Trophoblast cell (in vitro differentiated cells and primary cell): Measurements from ENCODE around the gene ENPP7.

Source experiments
- DNase-seq, 2 donors: peaks; one replicate each; pipeline ENCODE4 v3.0.0-alpha.2; 2016
- H2AFZ ChIP-seq: 2 replicates; pipeline ENCODE4 v1.6.1; 2013; ENCODE audit warnings: low read length, moderate library complexity, mild to moderate bottlenecking; ENCODE audit not compliant: insufficient read depth, poor library complexity
- H2AK5ac ChIP-seq: 2 replicates; pipeline ENCODE4 v1.6.1; 2013; ENCODE audit warnings: mild to moderate bottlenecking, low read length
- H2BK120ac ChIP-seq: 2 replicates; pipeline ENCODE4 v1.6.1; 2013; ENCODE audit warnings: low read length, mild to moderate bottlenecking, moderate library complexity; ENCODE audit not compliant: insufficient read depth, poor library complexity
- H2BK12ac ChIP-seq: 2 replicates; pipeline ENCODE4 v1.6.1; 2013; ENCODE audit warnings: mild to moderate bottlenecking, low read length, moderate library complexity
- H2BK5ac ChIP-seq: 2 replicates; pipeline ENCODE4 v1.6.1; 2013; ENCODE audit warnings: low read length, low read depth, moderate library complexity, mild to moderate bottlenecking; ENCODE audit not compliant: poor library complexity
- H3K14ac ChIP-seq: 2 replicates; pipeline ENCODE4 v1.6.1; 2013; ENCODE audit warnings: mild to moderate bottlenecking, low read length
- H3K18ac ChIP-seq: 2 replicates; pipeline ENCODE4 v1.6.1; 2013; ENCODE audit warnings: mild to moderate bottlenecking, low read length
- H3K23ac ChIP-seq: 2 replicates; pipeline ENCODE4 v1.6.1; 2013; ENCODE audit warnings: low read length
- H3K27ac ChIP-seq: 2 replicates; pipeline ENCODE4 v1.5.1; 2013; ENCODE audit warnings: low read depth, mild to moderate bottlenecking, inconsistent platforms, low read length, moderate library complexity
- H3K27me3 ChIP-seq: 2 replicates; pipeline ENCODE4 v1.6.1; 2013; ENCODE audit warnings: inconsistent platforms, mild to moderate bottlenecking, low read length, moderate library complexity; ENCODE audit not compliant: insufficient read depth
- H3K36me3 ChIP-seq, 2 experiments: 1 replicate in 1 of 2; 2 replicates in 1 of 2; pipeline ENCODE4 v1.6.1; 2013; ENCODE audit warnings: low read length in 2 of 2, mild to moderate bottlenecking in 2 of 2, moderate library complexity in 1 of 2; ENCODE audit not compliant: insufficient read depth in 2 of 2, control insufficient read depth in 1 of 2
- H3K4ac ChIP-seq: 2 replicates; pipeline ENCODE4 v1.6.1; 2013; ENCODE audit warnings: low read depth, mild to moderate bottlenecking, low read length, moderate library complexity
- H3K4me1 ChIP-seq, 2 experiments: 1 replicate in 1 of 2; 2 replicates in 1 of 2; pipeline ENCODE4 v1.6.1; 2013; ENCODE audit warnings: low read length in 2 of 2, mild to moderate bottlenecking in 2 of 2, moderate library complexity in 1 of 2; ENCODE audit not compliant: insufficient read depth in 2 of 2, control insufficient read depth in 1 of 2
- H3K4me2 ChIP-seq: 2 replicates; pipeline ENCODE4 v1.6.1; 2013; ENCODE audit warnings: inconsistent platforms, mild to moderate bottlenecking, low read length, moderate library complexity
- H3K4me3 ChIP-seq: 2 replicates; pipeline ENCODE4 v1.5.1; 2013; ENCODE audit warnings: mild to moderate bottlenecking, low read depth, low read length, inconsistent platforms
- H3K79me1 ChIP-seq: one replicate; pipeline ENCODE4 v1.6.1; 2013; ENCODE audit warnings: low read length
- H3K79me2 ChIP-seq: 2 replicates; pipeline ENCODE4 v1.6.1; 2013; ENCODE audit warnings: low read length, mild to moderate bottlenecking; ENCODE audit not compliant: control insufficient read depth, insufficient read depth, poor library complexity
- H3K9ac ChIP-seq: 2 replicates; pipeline ENCODE4 v1.6.1; 2013; ENCODE audit warnings: mild to moderate bottlenecking, low read length
- H3K9me3 ChIP-seq: 2 replicates; pipeline ENCODE4 v1.6.1; 2013; ENCODE audit warnings: low read depth, mild to moderate bottlenecking, control low read depth, inconsistent platforms, low read length; ENCODE audit not compliant: insufficient read depth
- H4K12ac ChIP-seq: 2 replicates; pipeline ENCODE4 v1.6.1; 2013; ENCODE audit warnings: low read depth, mild to moderate bottlenecking, low read length, moderate library complexity
- H4K8ac ChIP-seq: 2 replicates; pipeline ENCODE4 v1.6.1; 2013; ENCODE audit warnings: low read depth, mild to moderate bottlenecking, low read length, moderate library complexity
- H4K91ac ChIP-seq: one replicate; pipeline ENCODE4 v1.6.1; 2013; ENCODE audit warnings: low read depth, mild to moderate bottlenecking, low read length, moderate library complexity
- WGBS: extraction: QIAGEN DNeasy Blood & Tissue Kit; methylation state at CpG from one replicate; pipeline ENCODE4 v1.1.7; 2013; ENCODE audit warnings: missing lambda C conversion rate; ENCODE audit not compliant: insufficient read length, insufficient coverage; ENCODE audit errors: extremely low coverage; 5-methylcytosine and 5-hydroxymethylcytosine counted together

ENPP7 gene

GRCh38 chr17:79781012-79781650, 50.4 kb downstream of the ENPP7 start:
- Histone ChIP-seq H3K9ac (no peak overlapping the region), H4K12ac (no peak overlapping the region), H3K27ac (no peak overlapping the region), H3K9me3 (peaks cover 2% of the 10 kb centered on the region), H3K79me2 (peaks cover 2% of the 10 kb centered on the region), H3K23ac (no peak overlapping the region), H4K8ac (no peak overlapping the region), H3K36me3 (peaks cover 38 to 48% of the 10 kb centered on the region in 2 experiments), H3K79me1 (peaks cover 5% of the 10 kb centered on the region), H4K91ac (no peak overlapping the region), H3K4ac (no peak overlapping the region), H3K14ac (no peak overlapping the region), H3K4me2 (no peak overlapping the region), H3K4me1 (peaks cover 8 to 10% of the 10 kb centered on the region in 2 experiments), H3K18ac (no peak overlapping the region), H3K27me3 (no peaks in the 10 kb centered on the region), H3K4me3 (no peak overlapping the region), H2BK12ac (no peak overlapping the region), H2AK5ac (no peak overlapping the region), H2AFZ (no peak overlapping the region), H2BK120ac (no peak overlapping the region), H2BK5ac (no peak overlapping the region)
- no CpG with 5 or more reads among the region's 12 CpGs for WGBS
- no peak for DNase-seq

GRCh38 chr17:79781736-79782575, 51.2 kb downstream of the ENPP7 start:
- Histone ChIP-seq H3K4me3 (no peak overlapping the region), H2AK5ac (no peak overlapping the region), H3K9me3 (peaks cover 2% of the 10 kb centered on the region), H2BK120ac (no peak overlapping the region), H3K9ac (no peak overlapping the region), H2BK5ac (no peak overlapping the region), H3K14ac (no peak overlapping the region), H3K36me3 (peaks cover 38 to 48% of the 10 kb centered on the region in 2 experiments), H3K27ac (no peak overlapping the region), H3K79me1 (peaks cover 5% of the 10 kb centered on the region), H3K4me1 (peaks cover 8 to 12% of the 10 kb centered on the region in 2 experiments), H3K79me2 (peaks cover 2% of the 10 kb centered on the region), H3K23ac (no peak overlapping the region), H2AFZ (no peak overlapping the region), H3K18ac (no peak overlapping the region), H2BK12ac (no peak overlapping the region), H4K8ac (no peak overlapping the region), H3K4ac (no peak overlapping the region), H4K12ac (no peak overlapping the region), H3K4me2 (no peak overlapping the region), H4K91ac (no peak overlapping the region), H3K27me3 (no peaks in the 10 kb centered on the region)
- no CpG with 5 or more reads among the region's 27 CpGs for WGBS
- no peak for DNase-seq

GRCh38 chr17:79783891-79784290, 53.1 kb downstream of the ENPP7 start:
- Histone ChIP-seq H2BK120ac (no peak overlapping the region), H3K27ac (no peak overlapping the region), H3K14ac (no peak overlapping the region), H3K4ac (no peak overlapping the region), H2AK5ac (no peak overlapping the region), H3K27me3 (peaks cover 4% of the 10 kb centered on the region), H3K4me3 (no peak overlapping the region), H3K9me3 (peaks cover 2% of the 10 kb centered on the region), H3K23ac (no peak overlapping the region), H3K9ac (no peak overlapping the region), H4K12ac (no peak overlapping the region), H2BK5ac (no peak overlapping the region), H3K36me3 (peaks cover 38 to 48% of the 10 kb centered on the region in 2 experiments), H4K91ac (no peak overlapping the region), H3K18ac (no peak overlapping the region), H3K4me2 (no peak overlapping the region), H2BK12ac (no peak overlapping the region), H3K4me1 (peaks cover 2 to 8% of the 10 kb centered on the region in 2 experiments), H4K8ac (no peak overlapping the region), H2AFZ (no peak overlapping the region), H3K79me2 (no peaks in the 10 kb centered on the region), H3K79me1 (no peaks in the 10 kb centered on the region)
- DNase-seq: no peak
- WGBS: no CpG with 5 or more reads among the region's 18 CpGs

- no peak overlapping the region for H2BK12ac ChIP-seq
- H3K4me3 ChIP-seq: no peak overlapping the region
- H4K91ac ChIP-seq: no peak overlapping the region
- H3K79me1 ChIP-seq: no peaks in the 10 kb centered on the region
- H3K14ac ChIP-seq: no peak overlapping the region
- no peak overlapping the region for H2BK5ac ChIP-seq
- H3K79me2 ChIP-seq: no peaks in the 10 kb centered on the region
- H2AK5ac ChIP-seq: no peak overlapping the region
- peaks cover 0 to 3% of the 10 kb centered on the region in 2 experiments for H3K4me1 ChIP-seq
- peaks cover 2% of the 10 kb centered on the region for H3K9me3 ChIP-seq
- no peak overlapping the region for H4K12ac ChIP-seq
- H3K18ac ChIP-seq: no peak overlapping the region
- no peak overlapping the region for H3K27ac ChIP-seq
- H3K4me2 ChIP-seq: no peak overlapping the region
- no peak overlapping the region for H4K8ac ChIP-seq
- peaks cover 38 to 48% of the 10 kb centered on the region in 2 experiments for H3K36me3 ChIP-seq
- H2BK120ac ChIP-seq: no peak overlapping the region
- DNase-seq: no peak
- H2AFZ ChIP-seq: no peak overlapping the region
- H3K4ac ChIP-seq: no peak overlapping the region
- no peak overlapping the region for H3K9ac ChIP-seq
- no CpG with 5 or more reads among the region's 31 CpGs for WGBS
- H3K23ac ChIP-seq: no peak overlapping the region
- H3K27me3 ChIP-seq: peaks cover 10% of the 10 kb centered on the region
Observed at GRCh38 chr17:79784353-79785016, 53.7 kb downstream of the ENPP7 start.
